BJ (cell line): ENCODE data around the gene ECEL1. TPM values are rescaled to one million over a fixed set of nuclear protein-coding genes. Genes with fewer than 3 reads are reported as not detected.

ENCODE experiments used
- CTCF ChIA-PET: fragments of 350-600 bp; formaldehyde crosslinking; extraction: SDS; loops from one replicate; lab custom pipeline; 2021; ENCODE audit warnings: antibody characterized with exemption, inconsistent platforms; lab: Yijun Ruan, JAX
- POLR2A ChIA-PET: fragments of 300-600 bp; sonication (Branson Sonifier 250); formaldehyde crosslinking; extraction: SDS; loops from one replicate; lab custom pipeline; 2021; ENCODE audit warnings: antibody characterized with exemption; lab: Charles Lee
- DNase-seq: peaks from one replicate; pipeline ENCODE4 v3.0.0-alpha.2; 2011; ENCODE audit warnings: low read depth
- H3K27me3 ChIP-seq: 2 replicates; pipeline ENCODE4 v1.6.0; 2011; ENCODE audit warnings: low read length; ENCODE audit not compliant: control insufficient read depth, insufficient read depth
- H3K36me3 ChIP-seq: 2 replicates; pipeline ENCODE4 v1.5.1; 2011; ENCODE audit warnings: low read length; ENCODE audit not compliant: control insufficient read depth, insufficient read depth
- H3K4me3 ChIP-seq: 2 replicates; pipeline ENCODE4 v1.5.1; 2011; ENCODE audit warnings: low read depth, mild to moderate bottlenecking, control low read depth, low read length
- CTCF ChIP-seq: IDR thresholded peaks from 2 replicates; pipeline ENCODE4 v1.5.1; 2011; ENCODE audit warnings: low read depth, mild to moderate bottlenecking, control low read depth, inconsistent platforms, low read length, moderate library complexity; ENCODE audit not compliant: insufficient read depth
- polyA plus RNA-seq: library from polyadenylated mRNA; depleted of rRNA; stranded (reverse); fragments of >200 nt; gene quantifications from 2 replicates; pipeline ENCODE4 v1.2.3, GENCODE V29; 2011

ECEL1 gene
- polyA plus RNA-seq, 1 experiment: not detected

DNA sequence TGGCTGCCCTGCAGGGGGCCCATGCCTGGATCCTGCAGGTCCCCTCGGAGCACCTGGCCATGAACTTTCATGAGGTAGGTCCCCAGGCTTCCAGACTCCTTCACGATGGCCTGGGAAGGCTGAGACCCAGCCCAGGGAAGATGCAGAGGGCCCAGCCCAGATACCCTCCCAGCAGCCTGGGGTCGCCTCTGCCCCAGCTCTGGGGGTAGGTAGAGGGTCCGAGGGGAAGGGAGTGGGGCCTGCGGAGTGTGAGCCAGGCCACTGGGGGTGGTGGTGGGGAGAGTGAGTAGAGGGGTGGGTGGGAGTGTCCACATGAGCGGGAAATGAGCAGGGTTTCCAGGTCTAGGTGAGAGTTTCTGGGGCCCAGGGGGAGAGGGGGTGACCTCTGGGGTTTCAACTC is 37.1 kb upstream of the ECEL1 start:
- Histone ChIP-seq H3K27me3 (peaks cover 36% of the 10 kb centered on the region), H3K36me3 (no peaks in the 10 kb centered on the region), H3K4me3 (no peak overlapping the region)
- no peak for TF ChIP-seq CTCF
- POLR2A ChIA-PET: no interaction called here
- CTCF ChIA-PET: interaction anchor here (0.9 to 4.1 kb wide), 3 partner anchors 8 to 85 kb away, joined by 3 to 29 read pairs (median 11); no protein-coding TSS in a partner anchor
- no peak for DNase-seq

DNA sequence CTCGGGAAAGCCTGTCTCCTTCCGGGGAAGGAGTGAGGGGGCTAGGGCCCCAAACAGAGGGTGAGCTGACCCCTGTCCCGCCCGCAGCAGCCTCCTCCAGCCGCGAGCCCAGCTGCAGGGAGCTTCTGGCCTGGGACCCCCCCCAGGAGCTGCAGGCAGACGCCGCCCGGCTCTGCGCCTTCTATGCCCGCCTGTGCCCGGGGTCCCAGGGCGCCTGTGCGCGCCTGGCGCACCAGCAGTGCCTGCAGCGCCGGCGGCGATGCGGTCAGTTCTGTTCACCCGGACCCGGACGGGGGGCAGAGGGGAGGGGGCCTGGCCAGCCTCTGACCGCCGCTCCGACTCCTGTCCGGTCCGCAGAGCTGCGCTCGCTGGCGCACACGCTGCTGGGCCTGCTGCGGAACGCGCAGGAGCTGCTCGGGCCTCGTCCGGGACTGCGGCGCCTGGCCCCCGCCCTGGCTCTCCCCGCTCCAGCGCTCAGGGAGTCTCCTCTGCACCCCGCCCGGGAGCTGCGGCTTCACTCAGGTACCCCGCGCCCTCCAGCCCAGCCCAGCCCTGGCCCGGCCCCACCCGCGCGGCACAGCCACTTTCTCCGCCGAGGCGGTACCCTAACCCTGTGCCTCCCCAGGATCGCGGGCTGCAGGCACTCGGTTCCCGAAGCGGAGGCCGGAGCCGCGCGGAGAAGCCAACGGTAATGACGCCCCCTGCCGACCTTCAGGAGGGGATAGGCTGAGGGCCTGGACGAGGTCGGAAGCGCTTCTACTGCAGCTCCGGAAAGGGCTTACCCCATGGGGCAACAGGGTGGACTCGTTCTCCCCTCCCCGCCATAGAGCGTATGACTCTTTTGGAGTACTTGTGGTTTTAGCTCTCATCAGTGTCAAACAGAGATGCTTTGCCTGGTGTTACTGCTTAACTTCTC is 36.3 kb upstream of the ECEL1 start:
- no peak overlapping the region for H3K4me3 ChIP-seq
- 0 out of 2 replicates have a peak, but pooled peaks have one; percentile 16 for TF ChIP-seq CTCF
- no peak for DNase-seq
- CTCF ChIA-PET: interaction anchor here (0.9 to 4.1 kb wide), 8 partner anchors 9 to 624 kb away, joined by 3 to 29 read pairs (median 8); partner anchors contain the start of genes EIF4E2 and TIGD1
- H3K36me3 ChIP-seq: no peaks in the 10 kb centered on the region
- POLR2A ChIA-PET: no interaction called here
- H3K27me3 ChIP-seq: peaks cover 36% of the 10 kb centered on the region

DNA sequence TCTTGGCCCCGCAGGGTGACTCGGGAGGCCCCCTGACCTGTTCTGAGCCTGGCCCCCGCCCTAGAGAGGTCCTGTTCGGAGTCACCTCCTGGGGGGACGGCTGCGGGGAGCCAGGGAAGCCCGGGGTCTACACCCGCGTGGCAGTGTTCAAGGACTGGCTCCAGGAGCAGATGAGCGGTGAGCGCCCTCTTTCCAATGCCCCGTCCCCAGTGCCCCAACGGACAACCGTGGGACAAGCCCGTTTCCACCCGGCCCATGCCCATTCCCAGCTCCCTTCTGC is 35.7 kb upstream of the ECEL1 start:
- Histone ChIP-seq H3K36me3 (no peaks in the 10 kb centered on the region), H3K4me3 (no peak overlapping the region), H3K27me3 (peaks cover 36% of the 10 kb centered on the region)
- DNase-seq: no peak
- CTCF ChIA-PET: interaction anchor here (0.9 to 4.1 kb wide), 8 partner anchors 9 to 623 kb away, joined by 3 to 29 read pairs (median 8); partner anchors contain the start of genes EIF4E2 and TIGD1
- TF ChIP-seq CTCF: no peak
- POLR2A ChIA-PET: no interaction called here

- DNase-seq: no peak
- no peak overlapping the region for H3K4me3 ChIP-seq
- H3K36me3 ChIP-seq: no peaks in the 10 kb centered on the region
- TF ChIP-seq CTCF: no peak
- peaks cover 36% of the 10 kb centered on the region for H3K27me3 ChIP-seq
- CTCF ChIA-PET: interaction anchor here (0.6 to 4.1 kb wide), 17 partner anchors 10 to 675 kb away, joined by 3 to 29 read pairs (median 5); partner anchors contain the start of genes EIF4E2 and TIGD1
- POLR2A ChIA-PET: no interaction called here
These were observed 35.2 kb upstream of the ECEL1 start for GRCh38 chr2:232522623-232523401.
